MCF 10A (cell line): ENCODE results near the gene FADS3. TPM values are rescaled to one million over a fixed set of nuclear protein-coding genes. Genes with fewer than 3 reads are reported as not detected.

Source experiments
- BruUV-seq: library from RNA; stranded (reverse); fragments of 400-500 nt; replicated peaks from 2 replicates; lab custom pipeline; 2021; lab: Mats Ljungman, UMichigan
- CTCF ChIA-PET: fragments of 300-600 bp; sonication (Branson Sonifier 250); formaldehyde crosslinking; extraction: SDS; loops from one replicate; lab custom pipeline; 2021; ENCODE audit warnings: antibody characterized with exemption, inconsistent platforms; lab: Yijun Ruan, JAX
- POLR2A ChIA-PET: fragments of 300-600, 350-650 bp; sonication (Branson Sonifier 250); formaldehyde crosslinking; extraction: SDS; loops from one replicate; lab custom pipeline; 2020; ENCODE audit warnings: antibody characterized with exemption, inconsistent platforms; lab: Yijun Ruan, JAX
- DNase-seq: peaks from one replicate; pipeline ENCODE4 v3.0.0-alpha.2; 2018; ENCODE audit not compliant: unreplicated experiment
- H3K27ac Mint-ChIP-seq: one replicate; pipeline ENCODE4 v1.8.0; 2022; ENCODE audit warnings: mild to moderate bottlenecking, low read depth, mixed read lengths; ENCODE audit not compliant: unreplicated experiment
- H3K27me3 Mint-ChIP-seq: one replicate; pipeline ENCODE4 v1.8.0; 2022; ENCODE audit warnings: mixed read lengths; ENCODE audit not compliant: insufficient read depth, unreplicated experiment
- H3K36me3 Mint-ChIP-seq: one replicate; pipeline ENCODE4 v1.8.0; 2022; ENCODE audit warnings: mild to moderate bottlenecking, moderate library complexity, mixed read lengths; ENCODE audit not compliant: insufficient read depth, unreplicated experiment
- H3K4me1 Mint-ChIP-seq: one replicate; pipeline ENCODE4 v1.8.0; 2022; ENCODE audit warnings: mixed read lengths; ENCODE audit not compliant: insufficient read depth, unreplicated experiment
- H3K4me3 Mint-ChIP-seq: one replicate; pipeline ENCODE4 v1.8.0; 2022; ENCODE audit warnings: mild to moderate bottlenecking, moderate library complexity, mixed read lengths; ENCODE audit not compliant: unreplicated experiment
- H3K9me3 Mint-ChIP-seq: one replicate; pipeline ENCODE4 v1.8.0; 2022; ENCODE audit warnings: mixed read lengths; ENCODE audit not compliant: unreplicated experiment
- CTCF ChIP-seq: fragments of 200-600 bp; IDR thresholded peaks from one replicate; pipeline ENCODE4 v1.8.0; 2022; ENCODE audit warnings: antibody characterized with exemption, mild to moderate bottlenecking; ENCODE audit not compliant: unreplicated experiment
- intact Hi-C: fragments of 100-400 bp; cut with micrococcal nuclease; formaldehyde crosslinking; loops from 2 replicates; pipeline ENCODE4 v1.14.1; 2022
- total RNA-seq: library from RNA; stranded (reverse); gene quantifications from 2 replicates; pipeline ENCODE4 v1.2.3, GENCODE V29; 2022

Gene FADS3
- total RNA-seq, 1 experiment from 2014 or later: 145 TPM

- Mint-ChIP-seq H3K9me3 (no peaks in the 10 kb centered on the region), H3K27ac (no peak overlapping the region), H3K4me3 (no peak overlapping the region), H3K27me3 (no peaks in the 10 kb centered on the region), H3K4me1 (no peaks in the 10 kb centered on the region), H3K36me3 (peaks cover 19% of the 10 kb centered on the region)
- CTCF ChIA-PET: interaction anchor here (1.0 kb wide), 1 partner anchor 212 kb away, joined by 4 read pairs; no protein-coding TSS in a partner anchor
- BruUV-seq: no TSS peak
- intact Hi-C loops: no loop called here
- TF ChIP-seq CTCF: no peak
- POLR2A ChIA-PET: no interaction called here
- DNase-seq: no peak
Observed at GRCh38 chr11:61848631-61849030, 42.7 kb downstream of the FADS3 start.

GRCh38 chr11:61847914-61848581 is 43.3 kb downstream of the FADS3 start:
- ChIA-PET CTCF (interaction anchor here (1.0 kb wide), 1 partner anchor 213 kb away, joined by 4 read pairs; no protein-coding TSS in a partner anchor), POLR2A (interaction anchor here (0.7 kb wide), 1 partner anchor 233 kb away, joined by 3 read pairs; no protein-coding TSS in a partner anchor)
- no peak for TF ChIP-seq CTCF
- no peaks in the 10 kb centered on the region for H3K27me3 Mint-ChIP-seq
- no TSS peak for BruUV-seq
- intact Hi-C loops: no loop called here
- H3K9me3 Mint-ChIP-seq: no peaks in the 10 kb centered on the region
- no peak overlapping the region for H3K4me3 Mint-ChIP-seq
- H3K27ac Mint-ChIP-seq: no peak overlapping the region
- peaks cover 19% of the 10 kb centered on the region for H3K36me3 Mint-ChIP-seq
- no peaks in the 10 kb centered on the region for H3K4me1 Mint-ChIP-seq
- DNase-seq: no peak

- TF ChIP-seq CTCF: no peak
- no TSS peak for BruUV-seq
- intact Hi-C loops: no loop called here
- Mint-ChIP-seq H3K36me3 (peaks cover 13% of the 10 kb centered on the region), H3K27me3 (no peaks in the 10 kb centered on the region), H3K9me3 (no peaks in the 10 kb centered on the region), H3K4me3 (no peak overlapping the region), H3K27ac (no peak overlapping the region), H3K4me1 (no peaks in the 10 kb centered on the region)
- ChIA-PET CTCF (no interaction called here), POLR2A (interaction anchor here (0.5 kb wide), 1 partner anchor 858 kb away, joined by 3 read pairs; no protein-coding TSS in a partner anchor)
- DNase-seq: no peak
Observed at GRCh38 chr11:61846362-61847020, 44.9 kb downstream of the FADS3 start.

GRCh38 chr11:61844909-61845565 is 46.3 kb downstream of the FADS3 start:
- intact Hi-C loops: no loop called here
- Mint-ChIP-seq H3K27ac (no peak overlapping the region), H3K9me3 (no peaks in the 10 kb centered on the region), H3K4me1 (no peaks in the 10 kb centered on the region), H3K4me3 (no peak overlapping the region), H3K36me3 (peaks cover 9% of the 10 kb centered on the region), H3K27me3 (no peaks in the 10 kb centered on the region)
- ChIA-PET CTCF (interaction anchor here (0.6 to 1.8 kb wide), 3 partner anchors 16 to 160 kb away, joined by 3 to 5 read pairs (median 4); no protein-coding TSS in a partner anchor), POLR2A (no interaction called here)
- DNase-seq: no peak
- BruUV-seq: no TSS peak
- no peak for TF ChIP-seq CTCF
